ENCODE measurements around the gene CPLANE1.

Gene CPLANE1

DNA sequence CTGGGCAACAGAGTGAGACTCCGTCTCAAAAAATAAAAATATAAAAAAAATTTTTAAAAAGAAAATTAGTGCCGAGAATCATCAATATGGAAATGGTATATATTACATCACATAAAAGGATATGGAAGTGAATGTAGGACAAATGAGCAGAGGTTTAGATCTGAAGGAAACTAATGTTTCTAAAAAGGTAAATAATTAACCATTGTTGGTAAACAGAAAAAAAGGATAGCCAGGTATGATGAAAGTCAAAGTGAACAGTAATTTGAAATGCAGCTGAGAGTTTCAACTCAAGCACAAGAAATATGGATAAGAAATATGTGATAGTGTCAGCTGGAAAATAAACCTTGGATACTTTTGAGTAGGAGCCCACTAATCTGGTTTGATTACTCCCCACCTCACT is 76.2 kb downstream of the CPLANE1 start:
- H3K27ac ChIP-seq (ENCODE audit: low read depth, low read length): no peak overlapping the region
- H3K9me2 ChIP-seq (replicated peaks; ENCODE audit: control insufficient read depth, low read length): no peaks in the 10 kb centered on the region
- no peaks in the 10 kb centered on the region for H3K9me3 ChIP-seq (ENCODE audit: control insufficient read depth, insufficient read depth, low read length)
- H3F3A ChIP-seq (ENCODE audit: control insufficient read depth, insufficient read depth): no peaks in the 10 kb centered on the region
- no peaks in the 10 kb centered on the region for H4K20me1 ChIP-seq (ENCODE audit: control insufficient read depth, insufficient read depth, low read depth, low read length)
- H3K4me2 ChIP-seq (ENCODE audit: low read length): no peak overlapping the region
- no peak for TF ChIP-seq CTCF (IDR thresholded peaks at IDR 0.05; ENCODE audit: low read depth, low read length, poor library complexity, severe bottlenecking)
- TF ChIP-seq EZH2phosphoT487 (IDR thresholded peaks at IDR 0.05; ENCODE audit: borderline replicate concordance, low read length): no peak
- no peaks in the 10 kb centered on the region for H3K36me3 ChIP-seq (ENCODE audit: control insufficient read depth, low read length)
- H3K4me3 ChIP-seq (ENCODE audit: low read length): no peak overlapping the region
- no peaks in the 10 kb centered on the region for H3K4me1 ChIP-seq (ENCODE audit: control insufficient read depth, low read length)
- no peaks in the 10 kb centered on the region for H3K79me2 ChIP-seq (ENCODE audit: control insufficient read depth, low read length)
- H3K27me3 ChIP-seq (ENCODE audit: control insufficient read depth, low read length): no peaks in the 10 kb centered on the region

GRCh38 chr5:37170856-37171255 is 78.3 kb downstream of the CPLANE1 start:
- no peak overlapping the region for H3K4me2 ChIP-seq (ENCODE audit: low read length)
- no peak overlapping the region for H3K27ac ChIP-seq (ENCODE audit: low read depth, low read length)
- no peak overlapping the region for H3K4me3 ChIP-seq (ENCODE audit: low read length)
- H3K9me3 ChIP-seq (ENCODE audit: control insufficient read depth, insufficient read depth, low read length): no peaks in the 10 kb centered on the region
- no peaks in the 10 kb centered on the region for H3K36me3 ChIP-seq (ENCODE audit: control insufficient read depth, low read length)
- no peaks in the 10 kb centered on the region for H3F3A ChIP-seq (ENCODE audit: control insufficient read depth, insufficient read depth)
- no peak for TF ChIP-seq CTCF (IDR thresholded peaks at IDR 0.05; ENCODE audit: low read depth, low read length, poor library complexity, severe bottlenecking)
- TF ChIP-seq EZH2phosphoT487 (IDR thresholded peaks at IDR 0.05; ENCODE audit: borderline replicate concordance, low read length): no peak
- no peaks in the 10 kb centered on the region for H3K4me1 ChIP-seq (ENCODE audit: control insufficient read depth, low read length)
- no peaks in the 10 kb centered on the region for H3K9me2 ChIP-seq (replicated peaks; ENCODE audit: control insufficient read depth, low read length)
- H3K79me2 ChIP-seq (ENCODE audit: control insufficient read depth, low read length): no peaks in the 10 kb centered on the region
- no peaks in the 10 kb centered on the region for H4K20me1 ChIP-seq (ENCODE audit: control insufficient read depth, insufficient read depth, low read depth, low read length)
- no peaks in the 10 kb centered on the region for H3K27me3 ChIP-seq (ENCODE audit: control insufficient read depth, low read length)

DNA sequence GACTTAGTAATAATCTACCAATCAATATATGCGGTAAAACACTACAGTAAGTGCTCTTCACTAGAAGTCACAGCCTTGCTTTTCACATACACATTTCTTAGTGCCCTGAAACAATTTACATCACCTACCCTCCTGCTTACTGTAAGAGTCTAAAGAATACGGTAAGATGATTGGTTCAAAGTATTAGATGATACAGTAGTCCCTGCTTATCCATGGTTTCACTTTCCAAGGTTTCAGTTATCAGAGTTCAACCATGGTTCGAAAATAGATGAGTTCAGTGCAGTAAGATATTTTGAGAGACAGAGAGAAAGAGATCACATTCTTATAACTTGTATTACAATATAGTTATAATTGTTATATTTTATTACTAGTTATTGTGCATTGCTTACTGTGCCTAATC is 83.0 kb downstream of the CPLANE1 start:
- Histone ChIP-seq H3K4me1 (ENCODE audit: control insufficient read depth, low read length) (no peaks in the 10 kb centered on the region), H3K36me3 (ENCODE audit: control insufficient read depth, low read length) (no peaks in the 10 kb centered on the region), H3K4me2 (ENCODE audit: low read length) (no peak overlapping the region), H3K9me2 (replicated peaks; ENCODE audit: control insufficient read depth, low read length) (no peaks in the 10 kb centered on the region), H3K27ac (ENCODE audit: low read depth, low read length) (no peak overlapping the region), H3K4me3 (ENCODE audit: low read length) (no peak overlapping the region), H3K79me2 (ENCODE audit: control insufficient read depth, low read length) (no peaks in the 10 kb centered on the region), H4K20me1 (ENCODE audit: control insufficient read depth, insufficient read depth, low read depth, low read length) (no peaks in the 10 kb centered on the region), H3K9me3 (ENCODE audit: control insufficient read depth, insufficient read depth, low read length) (no peaks in the 10 kb centered on the region), H3K27me3 (ENCODE audit: control insufficient read depth, low read length) (no peaks in the 10 kb centered on the region), H3F3A (ENCODE audit: control insufficient read depth, insufficient read depth) (no peaks in the 10 kb centered on the region)
- TF ChIP-seq CTCF (IDR thresholded peaks at IDR 0.05; ENCODE audit: low read depth, low read length, poor library complexity, severe bottlenecking): no peak
- TF ChIP-seq EZH2phosphoT487 (IDR thresholded peaks at IDR 0.05; ENCODE audit: borderline replicate concordance, low read length): no peak

GRCh38 chr5:37165761-37166160 is 83.4 kb downstream of the CPLANE1 start:
- Histone ChIP-seq H3K4me1 (ENCODE audit: control insufficient read depth, low read length) (no peaks in the 10 kb centered on the region), H3K36me3 (ENCODE audit: control insufficient read depth, low read length) (no peaks in the 10 kb centered on the region), H3K9me2 (replicated peaks; ENCODE audit: control insufficient read depth, low read length) (no peaks in the 10 kb centered on the region), H3K4me3 (ENCODE audit: low read length) (no peak overlapping the region), H3F3A (ENCODE audit: control insufficient read depth, insufficient read depth) (no peaks in the 10 kb centered on the region), H3K4me2 (ENCODE audit: low read length) (no peak overlapping the region), H3K79me2 (ENCODE audit: control insufficient read depth, low read length) (no peaks in the 10 kb centered on the region), H3K27ac (ENCODE audit: low read depth, low read length) (no peak overlapping the region), H3K9me3 (ENCODE audit: control insufficient read depth, insufficient read depth, low read length) (no peaks in the 10 kb centered on the region), H4K20me1 (ENCODE audit: control insufficient read depth, insufficient read depth, low read depth, low read length) (no peaks in the 10 kb centered on the region), H3K27me3 (ENCODE audit: control insufficient read depth, low read length) (no peaks in the 10 kb centered on the region)
- TF ChIP-seq EZH2phosphoT487 (IDR thresholded peaks at IDR 0.05; ENCODE audit: borderline replicate concordance, low read length) (no peak), CTCF (IDR thresholded peaks at IDR 0.05; ENCODE audit: low read depth, low read length, poor library complexity, severe bottlenecking) (no peak)
